Activated CD4-positive, alpha-beta T cell treated with anti-CD3 and anti-CD28 coated beads for 24 hours (primary cell): ENCODE results near the gene FGFRL1.

Experiments used
- DNase-seq, 2 donors: peaks; one replicate each; pipeline ENCODE4 v3.0.0-alpha.2; 2020; ENCODE audit warnings: low read depth in 2 of 2

FGFRL1 gene

DNA sequence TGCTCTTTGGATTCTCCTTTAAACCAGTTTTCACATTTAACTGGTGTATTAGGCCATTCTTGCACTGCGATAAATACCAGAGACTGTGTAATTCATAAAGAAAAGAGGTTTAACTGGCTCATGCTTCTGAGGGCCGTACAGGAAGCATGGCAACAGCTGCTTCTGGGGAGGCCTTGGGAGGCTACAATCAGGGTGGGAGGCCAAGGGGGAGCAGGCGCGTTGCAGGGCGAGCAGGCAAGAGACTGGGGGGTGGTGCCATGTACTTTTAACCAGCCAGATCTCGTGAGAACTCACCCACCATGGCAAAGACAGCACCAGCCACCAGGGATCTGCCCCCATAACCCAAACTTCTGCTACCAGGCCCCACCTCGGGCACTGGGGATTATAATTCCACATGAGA lies 63.8 kb downstream of the FGFRL1 start:
- no peak for DNase-seq

DNA sequence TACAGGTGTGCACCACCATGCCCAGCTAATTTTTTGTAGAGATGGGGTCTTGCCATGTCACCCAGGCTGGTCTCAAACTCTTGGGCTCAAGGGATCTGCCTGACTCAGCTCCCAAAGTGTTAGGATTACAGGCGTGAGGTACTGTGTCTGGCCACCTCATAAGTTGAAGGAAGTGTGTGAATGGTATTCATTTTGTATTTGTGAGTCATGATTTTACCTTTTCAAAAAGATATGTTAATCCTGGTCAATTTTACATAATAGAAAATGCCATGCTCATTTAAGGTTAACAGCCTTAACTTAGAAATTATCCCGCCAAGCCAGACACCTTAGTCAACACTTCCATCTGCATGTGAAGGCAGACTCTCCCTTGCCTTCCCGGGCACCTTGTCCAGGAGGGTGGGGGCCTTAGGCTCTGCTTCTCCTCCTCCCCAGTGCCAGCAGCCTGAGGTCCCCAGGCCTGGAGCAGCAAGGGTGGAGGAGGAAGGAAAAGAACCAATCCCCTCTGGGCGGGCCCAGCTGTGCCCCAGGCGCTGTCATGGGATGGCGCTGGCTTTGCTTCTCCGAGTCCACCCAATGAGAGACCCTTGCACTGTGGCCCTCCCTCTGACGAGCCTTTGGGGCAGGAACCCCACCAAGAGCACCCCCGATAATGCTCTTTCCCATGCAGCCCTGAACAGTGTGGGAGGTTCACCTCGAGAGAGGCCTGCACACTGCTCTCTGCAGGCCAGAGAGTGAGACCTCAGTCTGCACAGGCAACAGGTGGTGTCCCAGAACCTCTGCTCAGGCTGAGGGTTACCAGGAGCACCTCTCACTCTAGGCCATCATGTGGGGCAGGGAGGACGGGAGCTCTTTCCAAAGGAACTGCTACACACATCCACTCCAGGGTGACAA lies 64.6 kb downstream of the FGFRL1 start:
- DNase-seq: no peak
